Liver (tissue), 9 donors: ENCODE results near the gene GAL3ST3. TPM values are rescaled to one million over a fixed set of nuclear protein-coding genes. Genes with fewer than 3 reads are reported as not detected.

Experiments
- DNase-seq: peaks from one replicate; pipeline ENCODE4 v3.0.0-alpha.2; 2017; ENCODE audit warnings: low spot score
- H3K27ac ChIP-seq, 2 donors: one replicate each; pipeline ENCODE4 v1.7.0; 2013; ENCODE audit warnings: inconsistent platforms in 2 of 2, low read length in 2 of 2, control low read depth in 1 of 2, low read depth in 1 of 2, mild to moderate bottlenecking in 1 of 2
- H3K27me3 ChIP-seq, 4 donors: one replicate each; pipeline versions ENCODE4 v1.6.1 to v1.7.0; 2013; ENCODE audit warnings: low read length in 3 of 4, inconsistent platforms in 1 of 4, mild to moderate bottlenecking in 1 of 4, moderate library complexity in 1 of 4; ENCODE audit not compliant: control insufficient read depth in 4 of 4, insufficient read depth in 4 of 4
- H3K36me3 ChIP-seq, 4 donors: one replicate each; pipeline versions ENCODE4 v1.6.1 to v1.7.0; 2013; ENCODE audit warnings: low read length in 3 of 4, mild to moderate bottlenecking in 3 of 4, low read depth in 1 of 4, moderate library complexity in 1 of 4; ENCODE audit not compliant: control insufficient read depth in 4 of 4, insufficient read depth in 3 of 4
- H3K4me1 ChIP-seq, 4 donors: one replicate each; pipeline versions ENCODE4 v1.6.1 to v1.7.0; 2013; ENCODE audit warnings: low read length in 3 of 4, mild to moderate bottlenecking in 3 of 4, moderate library complexity in 1 of 4; ENCODE audit not compliant: control insufficient read depth in 4 of 4, insufficient read depth in 4 of 4
- H3K4me3 ChIP-seq, 3 donors: one replicate each; pipeline versions ENCODE4 v1.6.1 to v1.7.0; 2013; ENCODE audit warnings: low read length in 3 of 3, control low read depth in 1 of 3, low read depth in 1 of 3, mild to moderate bottlenecking in 1 of 3
- H3K9ac ChIP-seq, 2 donors: one replicate each; pipeline ENCODE4 v1.7.0; 2013; ENCODE audit warnings: low read length in 2 of 2, mild to moderate bottlenecking in 2 of 2, moderate library complexity in 2 of 2, control low read depth in 1 of 2, low read depth in 1 of 2
- H3K9me3 ChIP-seq, 4 donors: one replicate each; pipeline versions ENCODE4 v1.6.1 to v1.7.0; 2013; ENCODE audit warnings: low read length in 3 of 4; ENCODE audit not compliant: control insufficient read depth in 4 of 4
- EGR1 ChIP-seq, 2 donors: IDR thresholded peaks; 2 replicates each; pipeline ENCODE4 v1.6.1; 2016 to 2018; ENCODE audit warnings: antibody characterized with exemption in 2 of 2, low read depth in 2 of 2
- FOXA1 ChIP-seq: IDR thresholded peaks from 2 replicates; pipeline ENCODE4 v1.6.1; 2016; ENCODE audit warnings: antibody characterized with exemption
- FOXA2 ChIP-seq: IDR thresholded peaks from 2 replicates; pipeline ENCODE4 v1.6.1; 2016; ENCODE audit warnings: antibody characterized with exemption
- GABPA ChIP-seq, 2 donors: IDR thresholded peaks in 1 of 2; conservative IDR thresholded peaks in 1 of 2; 2 replicates each; pipeline ENCODE4 v1.6.1; 2016; ENCODE audit warnings: antibody characterized with exemption in 2 of 2, mild to moderate bottlenecking in 1 of 2, moderate library complexity in 1 of 2
- HNF4A ChIP-seq, 2 donors: conservative IDR thresholded peaks; 2 replicates each; pipeline ENCODE4 v1.6.1; 2016; ENCODE audit warnings: antibody characterized with exemption in 2 of 2, mild to moderate bottlenecking in 2 of 2
- HNF4G ChIP-seq: IDR thresholded peaks from 2 replicates; pipeline ENCODE4 v1.6.1; 2016; ENCODE audit warnings: antibody characterized with exemption
- RAD21 ChIP-seq, 2 donors: IDR thresholded peaks; 2 replicates each; pipeline ENCODE4 v1.6.1; 2016; ENCODE audit warnings: antibody characterized with exemption in 2 of 2, mild to moderate bottlenecking in 2 of 2
- RXRA ChIP-seq, 2 donors: IDR thresholded peaks; 2 replicates each; pipeline ENCODE4 v1.6.1; 2017 to 2018; ENCODE audit warnings: antibody characterized with exemption in 2 of 2, mild to moderate bottlenecking in 1 of 2
- TAF1 ChIP-seq: conservative IDR thresholded peaks from 2 replicates; pipeline ENCODE4 v1.6.1; 2016; ENCODE audit warnings: antibody characterized with exemption, mild to moderate bottlenecking
- YY1 ChIP-seq: IDR thresholded peaks from 2 replicates; pipeline ENCODE4 v1.6.1; 2016; ENCODE audit warnings: antibody characterized with exemption, mild to moderate bottlenecking
- WGBS: extraction: QIAGEN DNeasy Blood & Tissue Kit; methylation state at CpG from one replicate; pipeline ENCODE4 v1.1.7; 2013; 5-methylcytosine and 5-hydroxymethylcytosine counted together
- polyA plus RNA-seq, 2 donors: library from polyadenylated mRNA; stranded (reverse) in 1 of 2; unstranded in 1 of 2; fragments of 200-250 nt in 1 of 2; fragments of >200 nt in 1 of 2; fragmentation: Nextera tagmentation in 1 of 2; extraction: Ambion mirVana in 1 of 2; gene quantifications; one replicate each; pipeline versions ENCODE4 v1.2.1 to v1.2.3, GENCODE V29; 2013 to 2015
- total RNA-seq, 2 donors: library from RNA; depleted of rRNA; stranded (reverse); fragments of >200 nt; gene quantifications; one replicate each; pipeline ENCODE4 v1.2.3, GENCODE V29; 2014
- TF ChIP-seq, protein P1 (sequence below): IDR thresholded peaks from 2 replicates; pipeline ENCODE4 v1.6.1; 2016; ENCODE audit warnings: antibody characterized with exemption
- TF ChIP-seq, protein P2 (sequence below): IDR thresholded peaks from 2 replicates; pipeline ENCODE4 v1.6.1; 2016; ENCODE audit warnings: antibody characterized with exemption
- TF ChIP-seq, protein P3 (sequence below): IDR thresholded peaks from 2 replicates; pipeline ENCODE4 v1.6.1; 2016; ENCODE audit warnings: antibody characterized with exemption, mild to moderate bottlenecking
- TF ChIP-seq, protein P4 (sequence below): fragments of 150-350 bp; IDR thresholded peaks from 2 replicates; pipeline ENCODE4 v1.5.1; 2017; ENCODE audit warnings: improper control_type of control experiment, low read depth, low read length; ENCODE audit not compliant: missing input control
- TF ChIP-seq, protein P5 (sequence below): IDR thresholded peaks from 2 replicates; pipeline ENCODE4 v1.6.1; 2016; ENCODE audit warnings: antibody characterized with exemption
- donor health status: healthy.
- donor health status: healthy.
- donor health status: healthy.
- donor health status: healthy.
- donor health status: healthy.

The GAL3ST3 gene
- total and polyA plus RNA-seq, 4 donors, result not detected

DNA sequence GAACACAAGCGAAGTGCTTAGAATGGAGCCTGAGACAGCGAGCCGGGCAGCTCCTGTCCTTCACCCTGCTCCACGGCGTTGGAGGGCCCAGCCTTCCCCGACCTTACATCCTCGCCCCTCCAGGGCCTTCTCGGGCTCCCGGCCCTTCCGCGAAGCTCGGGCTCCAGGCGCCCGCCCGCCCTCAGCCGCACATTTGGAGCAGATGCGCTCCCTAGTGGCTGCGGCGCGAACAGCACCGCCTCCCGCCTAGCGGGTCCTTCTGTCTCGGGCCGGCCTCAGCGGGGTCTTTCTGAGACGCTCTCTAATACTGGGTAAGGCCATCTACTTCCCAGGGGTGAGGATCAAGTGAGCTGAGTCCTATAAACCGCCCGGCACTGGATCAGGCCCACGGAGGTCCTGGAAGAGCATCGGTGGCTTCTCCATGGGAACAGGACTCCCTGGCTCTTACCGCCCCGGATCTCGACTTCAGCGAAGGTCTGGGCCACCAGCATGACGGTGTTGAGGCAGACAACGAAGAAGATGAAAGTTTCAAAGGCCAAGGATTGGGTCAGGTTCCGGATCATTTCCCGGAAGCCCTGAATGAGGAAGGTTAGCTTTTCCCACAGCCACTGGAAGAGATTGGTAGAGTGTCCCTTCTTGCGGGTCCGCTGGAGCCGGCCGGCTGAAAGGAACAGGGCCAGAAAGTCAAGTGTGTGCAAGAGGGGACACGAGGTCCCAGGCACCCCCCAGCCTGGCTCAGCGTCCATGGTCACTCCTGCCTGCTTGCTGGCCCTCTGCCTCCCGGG is 26.4 kb downstream of the GAL3ST3 start:
- H3K27me3 ChIP-seq, result no peaks in the 10 kb centered on the region
- no peak overlapping the region for H3K4me3 ChIP-seq
- H3K9me3 ChIP-seq, result no peaks in the 10 kb centered on the region
- 15% methylated on average over 46 of the region's 46 CpGs for WGBS
- no peak overlapping the region for H3K9ac ChIP-seq
- H3K4me1 ChIP-seq, result peaks cover 0 to 7% (median 2%) of the 10 kb centered on the region in 4 donors
- peak; percentile 88 for DNase-seq
- TF ChIP-seq HNF4A (conservative IDR thresholded peaks at IDR 0.05) (no peak), HNF4G (no peak), FOXA2 (no peak), EGR1 (IDR thresholded peaks at IDR 0.05; ENCODE audit: low read depth in 2 of 2) (no peak), RXRA (IDR thresholded peaks at IDR 0.05) (no peak), GABPA (IDR thresholded peaks at IDR 0.05 in 1 of 2, conservative IDR thresholded peaks at IDR 0.05 in 1 of 2) (no peak), RAD21 (IDR thresholded peaks at IDR 0.05) (peak; percentile 72 to 79), FOXA1 (no peak), YY1 (no peak), TAF1 (no peak)
- TF ChIP-seq, protein P1, sequence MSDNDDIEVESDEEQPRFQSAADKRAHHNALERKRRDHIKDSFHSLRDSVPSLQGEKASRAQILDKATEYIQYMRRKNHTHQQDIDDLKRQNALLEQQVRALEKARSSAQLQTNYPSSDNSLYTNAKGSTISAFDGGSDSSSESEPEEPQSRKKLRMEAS, result no peak
- TF ChIP-seq, protein P2, sequence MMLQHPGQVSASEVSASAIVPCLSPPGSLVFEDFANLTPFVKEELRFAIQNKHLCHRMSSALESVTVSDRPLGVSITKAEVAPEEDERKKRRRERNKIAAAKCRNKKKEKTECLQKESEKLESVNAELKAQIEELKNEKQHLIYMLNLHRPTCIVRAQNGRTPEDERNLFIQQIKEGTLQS, result no peak
- TF ChIP-seq, protein P3, sequence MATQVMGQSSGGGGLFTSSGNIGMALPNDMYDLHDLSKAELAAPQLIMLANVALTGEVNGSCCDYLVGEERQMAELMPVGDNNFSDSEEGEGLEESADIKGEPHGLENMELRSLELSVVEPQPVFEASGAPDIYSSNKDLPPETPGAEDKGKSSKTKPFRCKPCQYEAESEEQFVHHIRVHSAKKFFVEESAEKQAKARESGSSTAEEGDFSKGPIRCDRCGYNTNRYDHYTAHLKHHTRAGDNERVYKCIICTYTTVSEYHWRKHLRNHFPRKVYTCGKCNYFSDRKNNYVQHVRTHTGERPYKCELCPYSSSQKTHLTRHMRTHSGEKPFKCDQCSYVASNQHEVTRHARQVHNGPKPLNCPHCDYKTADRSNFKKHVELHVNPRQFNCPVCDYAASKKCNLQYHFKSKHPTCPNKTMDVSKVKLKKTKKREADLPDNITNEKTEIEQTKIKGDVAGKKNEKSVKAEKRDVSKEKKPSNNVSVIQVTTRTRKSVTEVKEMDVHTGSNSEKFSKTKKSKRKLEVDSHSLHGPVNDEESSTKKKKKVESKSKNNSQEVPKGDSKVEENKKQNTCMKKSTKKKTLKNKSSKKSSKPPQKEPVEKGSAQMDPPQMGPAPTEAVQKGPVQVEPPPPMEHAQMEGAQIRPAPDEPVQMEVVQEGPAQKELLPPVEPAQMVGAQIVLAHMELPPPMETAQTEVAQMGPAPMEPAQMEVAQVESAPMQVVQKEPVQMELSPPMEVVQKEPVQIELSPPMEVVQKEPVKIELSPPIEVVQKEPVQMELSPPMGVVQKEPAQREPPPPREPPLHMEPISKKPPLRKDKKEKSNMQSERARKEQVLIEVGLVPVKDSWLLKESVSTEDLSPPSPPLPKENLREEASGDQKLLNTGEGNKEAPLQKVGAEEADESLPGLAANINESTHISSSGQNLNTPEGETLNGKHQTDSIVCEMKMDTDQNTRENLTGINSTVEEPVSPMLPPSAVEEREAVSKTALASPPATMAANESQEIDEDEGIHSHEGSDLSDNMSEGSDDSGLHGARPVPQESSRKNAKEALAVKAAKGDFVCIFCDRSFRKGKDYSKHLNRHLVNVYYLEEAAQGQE, result no peak
- TF ChIP-seq, protein P4, sequence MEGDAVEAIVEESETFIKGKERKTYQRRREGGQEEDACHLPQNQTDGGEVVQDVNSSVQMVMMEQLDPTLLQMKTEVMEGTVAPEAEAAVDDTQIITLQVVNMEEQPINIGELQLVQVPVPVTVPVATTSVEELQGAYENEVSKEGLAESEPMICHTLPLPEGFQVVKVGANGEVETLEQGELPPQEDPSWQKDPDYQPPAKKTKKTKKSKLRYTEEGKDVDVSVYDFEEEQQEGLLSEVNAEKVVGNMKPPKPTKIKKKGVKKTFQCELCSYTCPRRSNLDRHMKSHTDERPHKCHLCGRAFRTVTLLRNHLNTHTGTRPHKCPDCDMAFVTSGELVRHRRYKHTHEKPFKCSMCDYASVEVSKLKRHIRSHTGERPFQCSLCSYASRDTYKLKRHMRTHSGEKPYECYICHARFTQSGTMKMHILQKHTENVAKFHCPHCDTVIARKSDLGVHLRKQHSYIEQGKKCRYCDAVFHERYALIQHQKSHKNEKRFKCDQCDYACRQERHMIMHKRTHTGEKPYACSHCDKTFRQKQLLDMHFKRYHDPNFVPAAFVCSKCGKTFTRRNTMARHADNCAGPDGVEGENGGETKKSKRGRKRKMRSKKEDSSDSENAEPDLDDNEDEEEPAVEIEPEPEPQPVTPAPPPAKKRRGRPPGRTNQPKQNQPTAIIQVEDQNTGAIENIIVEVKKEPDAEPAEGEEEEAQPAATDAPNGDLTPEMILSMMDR, result peak; percentile 85
- TF ChIP-seq, protein P5, sequence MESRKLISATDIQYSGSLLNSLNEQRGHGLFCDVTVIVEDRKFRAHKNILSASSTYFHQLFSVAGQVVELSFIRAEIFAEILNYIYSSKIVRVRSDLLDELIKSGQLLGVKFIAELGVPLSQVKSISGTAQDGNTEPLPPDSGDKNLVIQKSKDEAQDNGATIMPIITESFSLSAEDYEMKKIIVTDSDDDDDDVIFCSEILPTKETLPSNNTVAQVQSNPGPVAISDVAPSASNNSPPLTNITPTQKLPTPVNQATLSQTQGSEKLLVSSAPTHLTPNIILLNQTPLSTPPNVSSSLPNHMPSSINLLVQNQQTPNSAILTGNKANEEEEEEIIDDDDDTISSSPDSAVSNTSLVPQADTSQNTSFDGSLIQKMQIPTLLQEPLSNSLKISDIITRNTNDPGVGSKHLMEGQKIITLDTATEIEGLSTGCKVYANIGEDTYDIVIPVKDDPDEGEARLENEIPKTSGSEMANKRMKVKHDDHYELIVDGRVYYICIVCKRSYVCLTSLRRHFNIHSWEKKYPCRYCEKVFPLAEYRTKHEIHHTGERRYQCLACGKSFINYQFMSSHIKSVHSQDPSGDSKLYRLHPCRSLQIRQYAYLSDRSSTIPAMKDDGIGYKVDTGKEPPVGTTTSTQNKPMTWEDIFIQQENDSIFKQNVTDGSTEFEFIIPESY, result no peak
- H3K27ac ChIP-seq, result no peak overlapping the region
- H3K36me3 ChIP-seq, result no peaks in the 10 kb centered on the region
